HEK293 (cell line): ENCODE data around the gene UPF2.

ENCODE experiments used
- CTCF ChIA-PET: fragments of 350-600 bp; formaldehyde crosslinking; extraction: SDS; loops from one replicate; lab custom pipeline; 2021; ENCODE audit warnings: antibody characterized with exemption; lab: Yijun Ruan, JAX
- POLR2A ChIA-PET: fragments of 300-600 bp; formaldehyde crosslinking; extraction: SDS; loops from one replicate; lab custom pipeline; 2020; ENCODE audit warnings: antibody characterized with exemption, inconsistent platforms; lab: Yijun Ruan, JAX
- H3K27ac ChIP-seq: fragments of 200-500 bp; sonication (Bioruptor generic); 2 replicates; pipeline ENCODE4 v1.5.1; 2014; ENCODE audit warnings: low read depth, low read length, control low read depth, inconsistent platforms; ENCODE audit errors: extremely low read depth
- H3K36me3 ChIP-seq, 2 experiments: fragments of 200-500 bp in 1 of 2; sonication (Bioruptor generic) in 1 of 2; 1 replicate in 1 of 2; 2 replicates in 1 of 2; pipeline ENCODE4 v1.5.1; 2014 to 2017; ENCODE audit warnings: inconsistent platforms in 2 of 2, low read length in 2 of 2; ENCODE audit not compliant: control insufficient read depth in 2 of 2, insufficient read depth in 1 of 2
- H3K4me1 ChIP-seq: fragments of 200-500 bp; sonication (Bioruptor generic); 2 replicates; pipeline ENCODE4 v1.5.1; 2014; ENCODE audit warnings: mild to moderate bottlenecking, low read length, inconsistent platforms; ENCODE audit not compliant: control insufficient read depth, insufficient read depth
- H3K4me3 ChIP-seq: 2 replicates; pipeline ENCODE4 v1.5.1; 2011; ENCODE audit warnings: low read depth, mild to moderate bottlenecking, control low read depth, low read length, moderate library complexity
- H3K9me3 ChIP-seq: fragments of 200-500 bp; sonication (Bioruptor generic); 2 replicates; pipeline ENCODE4 v1.5.1; 2014; ENCODE audit warnings: low read depth, low read length, inconsistent platforms; ENCODE audit not compliant: control insufficient read depth, insufficient read depth
- HOXD13 ChIP-seq: sonication (generic); formaldehyde crosslinking; IDR thresholded peaks from 2 replicates; pipeline ENCODE4 v1.8.0; 2022; ENCODE audit warnings: missing genetic modification reagents, borderline replicate concordance
- KLF10 ChIP-seq: fragments of 450-650 bp; IDR thresholded peaks from 2 replicates; pipeline ENCODE4 v1.5.1; 2018; ENCODE audit warnings: missing biosample characterization, mild to moderate bottlenecking, missing genetic modification characterization
- REPIN1 ChIP-seq: fragments of 450-650 bp; formaldehyde crosslinking; IDR thresholded peaks from 2 replicates; pipeline ENCODE4 v1.5.1; 2017; ENCODE audit warnings: missing biosample characterization, missing genetic modification characterization, low read depth
- SALL2 ChIP-seq: fragments of 450-650 bp; formaldehyde crosslinking; IDR thresholded peaks from 2 replicates; pipeline ENCODE4 v1.5.0; 2017; ENCODE audit warnings: missing biosample characterization, mild to moderate bottlenecking, missing genetic modification characterization, borderline replicate concordance
- ZNF10 ChIP-seq: fragments of 450-650 bp; formaldehyde crosslinking; IDR thresholded peaks from 2 replicates; pipeline ENCODE4 v1.5.1; 2017; ENCODE audit warnings: missing biosample characterization, missing genetic modification characterization
- ZNF114 ChIP-seq: fragments of 450-650 bp; formaldehyde crosslinking; IDR thresholded peaks from 2 replicates; pipeline ENCODE4 v1.5.0; 2017; ENCODE audit warnings: missing biosample characterization, missing genetic modification characterization
- ZNF138 ChIP-seq: fragments of 450-650 bp; formaldehyde crosslinking; IDR thresholded peaks from 2 replicates; pipeline ENCODE4 v1.5.1; 2016; ENCODE audit warnings: missing biosample characterization, missing genetic modification characterization, borderline replicate concordance
- ZNF157 ChIP-seq: fragments of 450-650 bp; formaldehyde crosslinking; IDR thresholded peaks from 2 replicates; pipeline ENCODE4 v1.5.1; 2016; ENCODE audit warnings: missing biosample characterization, missing genetic modification characterization
- ZNF214 ChIP-seq: fragments of 450-650 bp; formaldehyde crosslinking; IDR thresholded peaks from 2 replicates; pipeline ENCODE4 v1.5.1; 2017; ENCODE audit warnings: missing biosample characterization, mild to moderate bottlenecking, missing genetic modification characterization, borderline replicate concordance
- ZNF221 ChIP-seq: fragments of 450-650 bp; formaldehyde crosslinking; IDR thresholded peaks from 2 replicates; pipeline ENCODE4 v1.5.1; 2017; ENCODE audit warnings: missing biosample characterization, missing genetic modification characterization, borderline replicate concordance
- ZNF48 ChIP-seq: fragments of 450-650 bp; formaldehyde crosslinking; IDR thresholded peaks from 2 replicates; pipeline ENCODE4 v1.5.1; 2016; ENCODE audit warnings: missing biosample characterization, missing genetic modification characterization
- ZNF623 ChIP-seq: fragments of 450-650 bp; formaldehyde crosslinking; IDR thresholded peaks from 2 replicates; pipeline ENCODE4 v1.5.1; 2016; ENCODE audit warnings: missing biosample characterization, missing genetic modification characterization
- TF ChIP-seq, protein P1 (sequence below): fragments of 450-650 bp; formaldehyde crosslinking; conservative IDR thresholded peaks from 2 replicates; pipeline ENCODE4 v1.5.1; 2016; ENCODE audit warnings: low read depth, missing biosample characterization, missing genetic modification characterization
- TF ChIP-seq, protein P2 (sequence below): fragments of 450-650 bp; formaldehyde crosslinking; IDR thresholded peaks from 2 replicates; pipeline ENCODE4 v1.5.1; 2016; ENCODE audit warnings: missing biosample characterization, missing genetic modification characterization
- TF ChIP-seq, protein P3 (sequence below): fragments of 450-650 bp; formaldehyde crosslinking; IDR thresholded peaks from 2 replicates; pipeline ENCODE4 v1.5.1; 2016; ENCODE audit warnings: missing biosample characterization, missing genetic modification characterization
- TF ChIP-seq, protein P4 (sequence below): fragments of 450-650 bp; formaldehyde crosslinking; conservative IDR thresholded peaks from 2 replicates; pipeline ENCODE4 v1.5.1; 2016; ENCODE audit warnings: low read depth, missing biosample characterization, missing genetic modification characterization

UPF2 gene

DNA sequence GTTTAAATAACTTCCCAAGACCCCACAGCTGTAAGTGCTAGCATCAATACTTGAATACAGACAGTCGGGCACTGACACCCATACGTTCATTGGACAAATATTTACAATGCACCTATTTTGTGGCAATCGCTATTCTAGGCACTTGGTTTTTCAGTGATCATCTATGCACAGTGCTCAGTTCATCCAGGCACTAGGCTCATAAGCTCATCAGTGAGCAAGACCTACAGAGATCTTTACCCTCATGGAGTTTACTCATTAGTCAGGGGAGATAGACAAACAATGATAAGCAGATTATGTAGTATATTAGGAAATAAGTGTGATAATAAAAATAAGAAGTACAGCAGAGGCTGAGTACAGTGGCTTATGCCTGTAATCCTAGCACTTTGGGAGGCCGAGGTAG, 18.5 kb upstream of the UPF2 start (continued):
- TF ChIP-seq, protein P1, sequence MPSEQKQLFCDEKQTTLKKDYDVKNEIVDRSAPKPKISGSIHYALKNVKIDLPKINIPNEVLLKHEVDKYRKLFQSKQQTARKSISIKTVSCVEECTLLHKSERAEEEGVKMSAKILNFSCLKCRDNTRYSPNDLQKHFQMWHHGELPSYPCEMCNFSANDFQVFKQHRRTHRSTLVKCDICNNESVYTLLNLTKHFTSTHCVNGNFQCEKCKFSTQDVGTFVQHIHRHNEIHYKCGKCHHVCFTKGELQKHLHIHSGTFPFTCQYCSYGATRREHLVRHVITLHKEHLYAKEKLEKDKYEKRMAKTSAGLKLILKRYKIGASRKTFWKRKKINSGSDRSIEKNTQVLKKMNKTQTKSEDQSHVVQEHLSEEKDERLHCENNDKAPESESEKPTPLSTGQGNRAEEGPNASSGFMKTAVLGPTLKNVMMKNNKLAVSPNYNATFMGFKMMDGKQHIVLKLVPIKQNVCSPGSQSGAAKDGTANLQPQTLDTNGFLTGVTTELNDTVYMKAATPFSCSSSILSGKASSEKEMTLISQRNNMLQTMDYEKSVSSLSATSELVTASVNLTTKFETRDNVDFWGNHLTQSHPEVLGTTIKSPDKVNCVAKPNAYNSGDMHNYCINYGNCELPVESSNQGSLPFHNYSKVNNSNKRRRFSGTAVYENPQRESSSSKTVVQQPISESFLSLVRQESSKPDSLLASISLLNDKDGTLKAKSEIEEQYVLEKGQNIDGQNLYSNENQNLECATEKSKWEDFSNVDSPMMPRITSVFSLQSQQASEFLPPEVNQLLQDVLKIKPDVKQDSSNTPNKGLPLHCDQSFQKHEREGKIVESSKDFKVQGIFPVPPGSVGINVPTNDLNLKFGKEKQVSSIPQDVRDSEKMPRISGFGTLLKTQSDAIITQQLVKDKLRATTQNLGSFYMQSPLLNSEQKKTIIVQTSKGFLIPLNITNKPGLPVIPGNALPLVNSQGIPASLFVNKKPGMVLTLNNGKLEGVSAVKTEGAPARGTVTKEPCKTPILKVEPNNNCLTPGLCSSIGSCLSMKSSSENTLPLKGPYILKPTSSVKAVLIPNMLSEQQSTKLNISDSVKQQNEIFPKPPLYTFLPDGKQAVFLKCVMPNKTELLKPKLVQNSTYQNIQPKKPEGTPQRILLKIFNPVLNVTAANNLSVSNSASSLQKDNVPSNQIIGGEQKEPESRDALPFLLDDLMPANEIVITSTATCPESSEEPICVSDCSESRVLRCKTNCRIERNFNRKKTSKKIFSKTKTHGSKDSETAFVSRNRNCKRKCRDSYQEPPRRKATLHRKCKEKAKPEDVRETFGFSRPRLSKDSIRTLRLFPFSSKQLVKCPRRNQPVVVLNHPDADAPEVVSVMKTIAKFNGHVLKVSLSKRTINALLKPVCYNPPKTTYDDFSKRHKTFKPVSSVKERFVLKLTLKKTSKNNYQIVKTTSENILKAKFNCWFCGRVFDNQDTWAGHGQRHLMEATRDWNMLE (tag by site-specific recombination) = no peak
- no peak for TF ChIP-seq HOXD13 (CRISPR knock-in tag)

DNA sequence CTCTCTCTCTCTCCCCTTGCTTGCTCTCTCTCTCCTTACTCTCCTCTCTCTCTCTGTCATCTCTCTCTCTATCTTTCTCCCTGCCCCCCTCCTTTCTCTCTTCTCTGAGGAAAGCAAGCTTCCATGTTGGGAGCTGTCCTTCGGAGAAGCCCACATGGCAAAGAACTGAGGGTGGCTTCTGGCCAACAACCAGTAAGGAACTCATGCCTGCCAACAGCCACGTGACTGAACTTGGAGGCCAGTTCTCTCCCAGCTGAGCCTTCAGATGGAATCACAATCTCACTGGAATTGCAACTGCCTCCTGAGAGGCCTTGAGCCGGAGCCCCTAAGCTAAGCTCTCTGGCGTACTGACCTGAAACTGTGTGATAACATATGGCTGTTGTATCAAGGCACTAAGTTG, 14.1 kb upstream of the UPF2 start:
- ChIA-PET POLR2A (no interaction called here), CTCF (interaction anchor here (0.6 to 1.0 kb wide), 2 partner anchors 50 to 73 kb away, joined by 3 to 5 read pairs; no protein-coding TSS in a partner anchor)
- H3K9me3 ChIP-seq = no peaks in the 10 kb centered on the region
- TF ChIP-seq, protein P2, sequence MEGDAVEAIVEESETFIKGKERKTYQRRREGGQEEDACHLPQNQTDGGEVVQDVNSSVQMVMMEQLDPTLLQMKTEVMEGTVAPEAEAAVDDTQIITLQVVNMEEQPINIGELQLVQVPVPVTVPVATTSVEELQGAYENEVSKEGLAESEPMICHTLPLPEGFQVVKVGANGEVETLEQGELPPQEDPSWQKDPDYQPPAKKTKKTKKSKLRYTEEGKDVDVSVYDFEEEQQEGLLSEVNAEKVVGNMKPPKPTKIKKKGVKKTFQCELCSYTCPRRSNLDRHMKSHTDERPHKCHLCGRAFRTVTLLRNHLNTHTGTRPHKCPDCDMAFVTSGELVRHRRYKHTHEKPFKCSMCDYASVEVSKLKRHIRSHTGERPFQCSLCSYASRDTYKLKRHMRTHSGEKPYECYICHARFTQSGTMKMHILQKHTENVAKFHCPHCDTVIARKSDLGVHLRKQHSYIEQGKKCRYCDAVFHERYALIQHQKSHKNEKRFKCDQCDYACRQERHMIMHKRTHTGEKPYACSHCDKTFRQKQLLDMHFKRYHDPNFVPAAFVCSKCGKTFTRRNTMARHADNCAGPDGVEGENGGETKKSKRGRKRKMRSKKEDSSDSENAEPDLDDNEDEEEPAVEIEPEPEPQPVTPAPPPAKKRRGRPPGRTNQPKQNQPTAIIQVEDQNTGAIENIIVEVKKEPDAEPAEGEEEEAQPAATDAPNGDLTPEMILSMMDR (tag by site-specific recombination) = no peak
- no peaks in the 10 kb centered on the region; the same call in 1 of the 2 replicates for H3K4me1 ChIP-seq
- no peaks in the 10 kb centered on the region for H3K36me3 ChIP-seq
- no peak overlapping the region for H3K27ac ChIP-seq
- no peak overlapping the region for H3K4me3 ChIP-seq

- TF ChIP-seq ZNF214 (tag by site-specific recombination) = 0 out of 2 replicates have a peak, but pooled peaks have one; percentile 52
- TF ChIP-seq ZNF138 (tag by site-specific recombination) = no peak
- ChIA-PET POLR2A (interaction anchor here (1.2 kb wide), 1 partner anchor 13 kb away, joined by 3 read pairs; the partner anchor contains the start of gene UPF2), CTCF (no interaction called here)
- Histone ChIP-seq H3K9me3 (no peaks in the 10 kb centered on the region), H3K4me1 (no peaks in the 10 kb centered on the region; the same call in 1 of the 2 replicates), H3K4me3 (no peak overlapping the region), H3K36me3 (no peaks in the 10 kb centered on the region), H3K27ac (no peak overlapping the region)
Measured at GRCh38 chr10:12055732-12056131, 13.1 kb upstream of the UPF2 start.

- CTCF ChIA-PET = interaction anchor here (0.8 to 1.2 kb wide), 2 partner anchors 55 to 269 kb away, joined by 3 to 5 read pairs; no protein-coding TSS in a partner anchor
- POLR2A ChIA-PET = no interaction called here
- Histone ChIP-seq H3K27ac (no peak overlapping the region), H3K36me3 (no peaks in the 10 kb centered on the region; a peak in 1 of 3 replicates), H3K4me1 (no peaks in the 10 kb centered on the region; the same call in 1 of the 2 replicates), H3K4me3 (no peak overlapping the region), H3K9me3 (no peaks in the 10 kb centered on the region)
- TF ChIP-seq ZNF10 (tag by site-specific recombination) (no peak), ZNF623 (tag by site-specific recombination) (no peak), REPIN1 (tag by site-specific recombination) (no peak), KLF10 (tag by site-specific recombination) (no peak), SALL2 (tag by site-specific recombination) (no peak), ZNF221 (tag by site-specific recombination) (no peak), ZNF48 (tag by site-specific recombination) (no peak), ZNF114 (tag by site-specific recombination) (no peak), ZNF157 (tag by site-specific recombination) (no peak)
- TF ChIP-seq, protein P3, sequence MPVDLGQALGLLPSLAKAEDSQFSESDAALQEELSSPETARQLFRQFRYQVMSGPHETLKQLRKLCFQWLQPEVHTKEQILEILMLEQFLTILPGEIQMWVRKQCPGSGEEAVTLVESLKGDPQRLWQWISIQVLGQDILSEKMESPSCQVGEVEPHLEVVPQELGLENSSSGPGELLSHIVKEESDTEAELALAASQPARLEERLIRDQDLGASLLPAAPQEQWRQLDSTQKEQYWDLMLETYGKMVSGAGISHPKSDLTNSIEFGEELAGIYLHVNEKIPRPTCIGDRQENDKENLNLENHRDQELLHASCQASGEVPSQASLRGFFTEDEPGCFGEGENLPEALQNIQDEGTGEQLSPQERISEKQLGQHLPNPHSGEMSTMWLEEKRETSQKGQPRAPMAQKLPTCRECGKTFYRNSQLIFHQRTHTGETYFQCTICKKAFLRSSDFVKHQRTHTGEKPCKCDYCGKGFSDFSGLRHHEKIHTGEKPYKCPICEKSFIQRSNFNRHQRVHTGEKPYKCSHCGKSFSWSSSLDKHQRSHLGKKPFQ = no peak
- TF ChIP-seq, protein P4, sequence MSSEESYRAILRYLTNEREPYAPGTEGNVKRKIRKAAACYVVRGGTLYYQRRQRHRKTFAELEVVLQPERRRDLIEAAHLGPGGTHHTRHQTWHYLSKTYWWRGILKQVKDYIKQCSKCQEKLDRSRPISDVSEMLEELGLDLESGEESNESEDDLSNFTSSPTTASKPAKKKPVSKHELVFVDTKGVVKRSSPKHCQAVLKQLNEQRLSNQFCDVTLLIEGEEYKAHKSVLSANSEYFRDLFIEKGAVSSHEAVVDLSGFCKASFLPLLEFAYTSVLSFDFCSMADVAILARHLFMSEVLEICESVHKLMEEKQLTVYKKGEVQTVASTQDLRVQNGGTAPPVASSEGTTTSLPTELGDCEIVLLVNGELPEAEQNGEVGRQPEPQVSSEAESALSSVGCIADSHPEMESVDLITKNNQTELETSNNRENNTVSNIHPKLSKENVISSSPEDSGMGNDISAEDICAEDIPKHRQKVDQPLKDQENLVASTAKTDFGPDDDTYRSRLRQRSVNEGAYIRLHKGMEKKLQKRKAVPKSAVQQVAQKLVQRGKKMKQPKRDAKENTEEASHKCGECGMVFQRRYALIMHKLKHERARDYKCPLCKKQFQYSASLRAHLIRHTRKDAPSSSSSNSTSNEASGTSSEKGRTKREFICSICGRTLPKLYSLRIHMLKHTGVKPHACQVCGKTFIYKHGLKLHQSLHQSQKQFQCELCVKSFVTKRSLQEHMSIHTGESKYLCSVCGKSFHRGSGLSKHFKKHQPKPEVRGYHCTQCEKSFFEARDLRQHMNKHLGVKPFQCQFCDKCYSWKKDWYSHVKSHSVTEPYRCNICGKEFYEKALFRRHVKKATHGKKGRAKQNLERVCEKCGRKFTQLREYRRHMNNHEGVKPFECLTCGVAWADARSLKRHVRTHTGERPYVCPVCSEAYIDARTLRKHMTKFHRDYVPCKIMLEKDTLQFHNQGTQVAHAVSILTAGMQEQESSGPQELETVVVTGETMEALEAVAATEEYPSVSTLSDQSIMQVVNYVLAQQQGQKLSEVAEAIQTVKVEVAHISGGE (tag by site-specific recombination) = no peak
Measured at GRCh38 chr10:12051241-12051640, 8.6 kb upstream of the UPF2 start.
